SW480 (cell line): ENCODE measurements around the gene TTC27.

Experiments used
- DNase-seq: peaks from one replicate; pipeline ENCODE4 v3.0.0-alpha.2; 2016; ENCODE audit warnings: low spot score

Gene TTC27

DNA sequence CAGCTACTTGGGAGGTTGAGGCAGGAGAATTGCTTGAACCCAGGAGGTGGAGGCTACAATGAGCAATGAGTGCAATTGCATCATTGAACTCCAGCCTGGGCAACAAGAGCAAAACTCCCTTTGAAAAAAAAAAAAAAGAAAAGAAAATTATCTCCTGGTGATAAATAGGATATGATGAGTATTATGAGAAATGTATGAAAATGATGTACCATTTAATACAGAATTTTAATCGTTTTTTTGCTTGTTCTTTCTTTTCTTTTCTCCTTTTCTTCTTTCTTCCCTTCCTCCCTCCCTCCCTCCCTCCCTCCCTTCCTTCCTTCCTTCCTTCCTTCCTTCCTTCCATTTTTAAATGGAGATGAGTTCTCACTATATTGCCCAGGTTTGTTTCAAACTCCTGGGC lies 40.4 kb downstream of the TTC27 start:
- no peak for DNase-seq

GRCh38 chr2:32671885-32672533 lies 44.2 kb downstream of the TTC27 start:
- DNase-seq, result no peak

DNA sequence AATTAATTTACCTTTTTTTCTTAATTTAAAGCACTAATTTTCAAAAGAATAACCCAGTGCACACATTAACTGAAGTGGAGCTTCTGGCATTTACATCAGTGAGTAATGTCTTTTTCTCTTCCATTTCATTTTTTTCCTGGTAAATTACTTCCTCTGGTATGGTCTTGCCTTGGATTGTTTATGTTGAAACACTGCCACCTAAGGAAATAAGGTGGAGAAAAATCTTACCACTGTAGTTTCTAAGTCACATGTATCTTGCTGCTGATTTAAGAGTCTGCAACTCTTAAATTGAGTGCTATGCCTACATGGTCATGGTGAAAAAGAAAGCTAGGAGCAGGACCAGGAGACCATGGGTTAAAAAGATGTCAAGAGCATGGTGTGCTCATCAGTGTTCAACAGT lies 51.0 kb downstream of the TTC27 start:
- DNase-seq, result no peak

DNA sequence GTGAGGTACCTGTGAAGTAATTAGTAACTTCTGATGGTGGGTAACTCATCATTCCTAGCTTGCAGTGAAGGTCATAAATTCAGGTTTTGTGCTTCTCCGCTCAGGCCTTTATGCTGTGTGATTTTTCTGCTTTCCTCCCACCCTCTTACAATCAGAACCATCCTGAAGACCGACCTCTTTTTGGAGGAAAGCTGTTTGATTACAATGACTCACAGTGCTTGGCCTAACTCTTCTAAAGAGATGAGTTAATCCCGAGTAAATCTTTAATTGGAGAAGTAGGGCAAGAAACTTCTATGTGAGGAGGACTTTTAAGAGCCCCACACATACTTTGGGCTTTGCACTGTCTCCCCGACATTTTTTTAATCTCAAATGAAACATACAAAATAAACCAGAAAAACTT lies 53.1 kb downstream of the TTC27 start:
- no peak for DNase-seq

- DNase-seq, result no peak
Observed at GRCh38 chr2:32683520-32684086, 55.8 kb downstream of the TTC27 start.

DNA sequence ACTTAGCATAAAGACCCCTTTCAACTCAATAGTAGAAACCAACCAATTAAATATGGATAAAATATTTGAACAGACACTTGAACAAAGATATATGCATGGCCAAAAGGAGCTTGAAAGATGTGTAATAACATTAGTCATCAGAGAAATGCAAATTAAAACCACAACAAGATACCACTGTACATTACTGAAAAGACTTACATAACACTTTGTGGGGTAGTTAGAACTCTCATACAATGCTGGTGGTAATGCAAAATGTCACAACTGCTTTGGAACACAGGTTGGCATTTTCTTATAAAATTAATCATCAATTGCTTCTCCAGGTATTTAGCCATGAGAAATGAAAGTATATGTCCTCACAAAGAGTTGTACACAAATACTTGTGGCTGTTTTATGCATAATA lies 60.7 kb downstream of the TTC27 start:
- DNase-seq, result peak; percentile 74

- no peak for DNase-seq
Observed at GRCh38 chr2:32691678-32692077, 63.8 kb downstream of the TTC27 start.

- no peak for DNase-seq
Observed at GRCh38 chr2:32696439-32696838, 68.6 kb downstream of the TTC27 start.

GRCh38 chr2:32697156-32697555 lies 69.3 kb downstream of the TTC27 start:
- DNase-seq, result no peak

DNA sequence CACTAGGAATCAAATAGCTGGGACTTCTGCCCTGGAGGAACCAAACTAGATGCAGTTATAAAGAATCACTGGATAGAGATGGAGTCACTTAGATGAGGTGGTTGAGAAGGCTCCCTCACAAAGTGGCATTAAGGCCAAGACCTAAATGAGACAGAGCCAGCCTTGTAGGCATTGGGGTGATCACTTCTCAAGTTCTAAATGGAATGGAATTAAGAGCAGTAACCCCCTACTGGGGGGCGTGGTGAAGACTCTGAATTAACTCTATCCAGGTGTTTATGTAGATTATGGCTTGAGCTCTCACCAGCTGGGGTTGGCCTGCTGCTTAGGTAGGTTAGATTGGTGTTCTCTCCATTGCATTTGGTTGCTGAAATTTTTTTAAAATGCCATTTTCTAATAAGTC lies 71.3 kb downstream of the TTC27 start:
- no peak for DNase-seq

- no peak for DNase-seq
Observed at GRCh38 chr2:32701806-32702205, 74.0 kb downstream of the TTC27 start.

DNA sequence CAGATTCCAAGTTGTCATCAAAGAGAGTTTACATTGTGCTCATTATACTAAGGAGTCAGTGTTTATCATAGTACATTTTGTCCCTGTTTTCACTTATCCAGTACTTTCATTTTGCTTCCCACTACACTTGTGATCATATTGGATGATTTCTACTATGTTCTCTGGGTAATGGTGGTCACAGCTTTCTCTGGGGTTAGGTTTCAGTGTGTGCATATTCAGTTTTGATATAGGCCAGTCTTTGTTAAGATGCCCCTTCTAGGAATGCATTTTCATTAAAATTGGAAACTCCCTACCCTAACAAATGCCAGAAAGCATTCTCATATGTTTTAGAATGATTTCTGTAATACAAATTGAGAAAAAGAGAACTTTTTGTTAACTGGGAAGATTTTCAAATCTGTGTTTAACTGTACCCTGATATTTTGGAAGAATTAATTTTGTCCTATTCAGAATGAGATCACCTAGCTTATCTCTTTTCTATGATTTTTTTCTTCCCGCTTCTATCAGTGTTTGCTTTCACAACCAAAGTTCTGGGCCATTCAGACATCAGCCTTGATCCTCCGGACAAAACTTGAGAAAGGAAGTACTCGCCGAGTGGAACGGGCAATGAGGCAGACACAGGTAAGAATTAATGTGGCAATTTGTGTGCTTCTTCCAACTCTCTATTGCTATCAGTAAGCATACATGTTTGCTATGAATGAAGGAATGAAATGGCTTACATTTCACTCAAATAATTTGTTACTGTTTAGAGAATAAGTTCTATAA lies 74.6 kb downstream of the TTC27 start:
- DNase-seq, result no peak

- no peak for DNase-seq
Observed at GRCh38 chr2:32706815-32707579, 79.1 kb downstream of the TTC27 start.

DNA sequence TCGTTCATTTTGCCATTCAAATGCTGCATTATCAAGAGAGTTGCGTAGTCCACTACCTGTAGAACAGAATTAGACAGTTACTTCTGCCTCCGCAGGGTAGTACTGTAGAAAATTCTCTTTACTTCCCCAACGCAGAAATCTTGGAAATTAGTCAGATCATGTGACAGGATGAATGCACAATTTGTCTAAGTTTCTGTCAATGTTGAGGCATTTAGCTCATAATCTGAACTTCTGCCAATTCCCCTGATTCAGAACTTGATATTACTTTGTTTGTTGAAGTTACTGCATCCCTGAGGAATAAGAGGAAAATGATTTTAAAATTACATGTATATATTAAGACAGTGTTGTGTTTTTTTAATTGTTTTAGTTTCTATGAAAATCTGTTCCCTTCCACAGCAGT lies 83.4 kb downstream of the TTC27 start:
- no peak for DNase-seq

GRCh38 chr2:32711908-32712501 lies 84.2 kb downstream of the TTC27 start:
- DNase-seq, result no peak

- no peak for DNase-seq
Observed at GRCh38 chr2:32712870-32713269, 85.0 kb downstream of the TTC27 start.

DNA sequence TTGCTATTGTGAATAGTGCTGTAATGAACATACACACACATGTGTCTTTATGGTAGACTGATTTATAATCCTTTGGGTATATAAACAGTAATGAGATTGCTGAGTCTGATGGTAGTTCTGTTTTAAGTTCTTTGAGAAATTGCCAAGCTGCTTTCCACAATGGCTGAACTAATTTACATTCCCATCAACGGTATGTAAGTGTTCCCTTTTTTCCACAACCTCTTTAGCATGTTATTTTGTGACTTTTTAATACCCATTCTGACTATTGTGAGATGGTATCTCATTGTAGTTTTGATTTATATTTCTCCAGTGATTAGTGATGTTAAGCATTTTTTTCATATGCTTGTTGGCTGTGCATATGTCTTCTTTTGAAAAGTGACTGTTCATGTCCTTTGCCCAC lies 86.7 kb downstream of the TTC27 start:
- no peak for DNase-seq

GRCh38 chr2:32715391-32715841 lies 87.6 kb downstream of the TTC27 start:
- DNase-seq, result no peak

GRCh38 chr2:32715981-32716380 lies 88.1 kb downstream of the TTC27 start:
- DNase-seq, result no peak

GRCh38 chr2:32716598-32716997 lies 88.7 kb downstream of the TTC27 start:
- no peak for DNase-seq

- no peak for DNase-seq
Observed at GRCh38 chr2:32718752-32719151, 90.9 kb downstream of the TTC27 start.

- DNase-seq, result no peak
Observed at GRCh38 chr2:32719430-32719829, 91.6 kb downstream of the TTC27 start.
